ENCODE data around the gene ELMO1. TPM values are rescaled to one million over a fixed set of nuclear protein-coding genes. Genes with fewer than 3 reads are reported as not detected.

ELMO1 gene
- total and polyA plus RNA-seq, 2 experiments from 2014 or later: 19.7 to 28.7 TPM

GRCh38 chr7:36906956-36907635 is 541.6 kb downstream of the ELMO1 start:
- Histone ChIP-seq H3K27ac (no peak overlapping the region), H4K20me1 (ENCODE audit: insufficient read depth, poor library complexity, severe bottlenecking) (no peaks in the 10 kb centered on the region), H3K36me3 (replicated peaks; ENCODE audit: insufficient read depth, low read depth) (no peaks in the 10 kb centered on the region), H3K4me2 (no peak overlapping the region), H3K4me1 (ENCODE audit: insufficient read depth) (no peaks in the 10 kb centered on the region), H3K79me2 (no peaks in the 10 kb centered on the region), H2AFZ (no peak overlapping the region), H3K9me2 (replicated peaks; ENCODE audit: insufficient read depth) (no peaks in the 10 kb centered on the region), H3K27me3 (no peaks in the 10 kb centered on the region), H3K9me3 (ENCODE audit: low read depth) (no peaks in the 10 kb centered on the region), H3K4me3 (no peak overlapping the region)
- no peak for TF ChIP-seq EZH2phosphoT487 (IDR thresholded peaks at IDR 0.05; ENCODE audit: low read depth, severe bottlenecking, unreplicated experiment)
- no peak for TF ChIP-seq EZH2 (IDR thresholded peaks at IDR 0.05; ENCODE audit: borderline replicate concordance)
- no peak for TF ChIP-seq CTCF (IDR thresholded peaks at IDR 0.05; ENCODE audit: poor library complexity)
- WGBS (ENCODE audit: low lambda C conversion rate, missing lambda C conversion rate): 51% methylated on average over 3 of the region's 3 CpGs
- DNase-seq (ENCODE audit: low spot score): no peak

- H3K79me2 ChIP-seq: no peaks in the 10 kb centered on the region
- H3K36me3 ChIP-seq (replicated peaks; ENCODE audit: insufficient read depth, low read depth): no peaks in the 10 kb centered on the region
- TF ChIP-seq EZH2 (IDR thresholded peaks at IDR 0.05; ENCODE audit: borderline replicate concordance) (no peak), CTCF (IDR thresholded peaks at IDR 0.05; ENCODE audit: poor library complexity) (no peak), EZH2phosphoT487 (IDR thresholded peaks at IDR 0.05; ENCODE audit: low read depth, severe bottlenecking, unreplicated experiment) (no peak)
- WGBS (ENCODE audit: low lambda C conversion rate, missing lambda C conversion rate): 63% methylated on average over 4 of the region's 4 CpGs
- no peaks in the 10 kb centered on the region for H3K9me2 ChIP-seq (replicated peaks; ENCODE audit: insufficient read depth)
- no peak overlapping the region for H2AFZ ChIP-seq
- H3K4me2 ChIP-seq: no peak overlapping the region
- no peaks in the 10 kb centered on the region for H3K9me3 ChIP-seq (ENCODE audit: low read depth)
- DNase-seq (ENCODE audit: low spot score): peak; percentile 34
- H3K27ac ChIP-seq: peak overlapping the region; percentile 26
- no peaks in the 10 kb centered on the region for H3K4me1 ChIP-seq (ENCODE audit: insufficient read depth)
- no peak overlapping the region for H3K4me3 ChIP-seq
- no peaks in the 10 kb centered on the region for H4K20me1 ChIP-seq (ENCODE audit: insufficient read depth, poor library complexity, severe bottlenecking)
- H3K27me3 ChIP-seq: no peaks in the 10 kb centered on the region
Measured at GRCh38 chr7:36906448-36906847, 542.2 kb downstream of the ELMO1 start.

- 89% methylated on average over 2 of the region's 2 CpGs for WGBS (ENCODE audit: low lambda C conversion rate, missing lambda C conversion rate)
Measured at GRCh38 chr7:36905841-36906240, 542.8 kb downstream of the ELMO1 start.

More at GRCh38 chr7:36905841-36906240, 542.8 kb downstream of the ELMO1 start:
- Histone ChIP-seq H3K27ac (peak overlapping the region; percentile 26), H3K9me2 (replicated peaks; ENCODE audit: insufficient read depth) (no peaks in the 10 kb centered on the region), H3K36me3 (replicated peaks; ENCODE audit: insufficient read depth, low read depth) (no peaks in the 10 kb centered on the region), H3K4me1 (ENCODE audit: insufficient read depth) (no peaks in the 10 kb centered on the region), H3K4me3 (no peak overlapping the region), H3K27me3 (no peaks in the 10 kb centered on the region), H3K79me2 (no peaks in the 10 kb centered on the region), H3K4me2 (no peak overlapping the region), H4K20me1 (ENCODE audit: insufficient read depth, poor library complexity, severe bottlenecking) (no peaks in the 10 kb centered on the region), H2AFZ (no peak overlapping the region), H3K9me3 (ENCODE audit: low read depth) (no peaks in the 10 kb centered on the region)
- TF ChIP-seq EZH2 (IDR thresholded peaks at IDR 0.05; ENCODE audit: borderline replicate concordance) (no peak), EZH2phosphoT487 (IDR thresholded peaks at IDR 0.05; ENCODE audit: low read depth, severe bottlenecking, unreplicated experiment) (no peak), CTCF (IDR thresholded peaks at IDR 0.05; ENCODE audit: poor library complexity) (no peak)
- no peak for DNase-seq (ENCODE audit: low spot score)

Data from hepatocyte (in vitro differentiated cells).